GM19099 (cell line): ENCODE measurements around the gene UROS.

Experiments
- POLR2A ChIP-seq: IDR thresholded peaks from 3 replicates; pipeline ENCODE4 v1.6.1; 2011; ENCODE audit warnings: low read depth; ENCODE audit not compliant: insufficient read length; ENCODE audit errors: extremely low read depth

Gene UROS

GRCh38 chr10:125844751-125845221 is 21.7 kb upstream of the UROS start:
- TF ChIP-seq POLR2A, result no peak

GRCh38 chr10:125843603-125844329 is 20.7 kb upstream of the UROS start:
- no peak for TF ChIP-seq POLR2A

- no peak for TF ChIP-seq POLR2A
Measured at GRCh38 chr10:125840955-125841354, 17.9 kb upstream of the UROS start.

GRCh38 chr10:125840406-125840805 is 17.3 kb upstream of the UROS start:
- TF ChIP-seq POLR2A, result no peak

GRCh38 chr10:125838802-125839575 is 15.9 kb upstream of the UROS start:
- no peak for TF ChIP-seq POLR2A

- TF ChIP-seq POLR2A, result no peak
Measured at GRCh38 chr10:125836746-125837145, 13.7 kb upstream of the UROS start.

GRCh38 chr10:125828311-125828710 is 5.3 kb upstream of the UROS start:
- TF ChIP-seq POLR2A, result no peak

GRCh38 chr10:125827133-125827532 is 4.1 kb upstream of the UROS start:
- TF ChIP-seq POLR2A, result no peak

- no peak for TF ChIP-seq POLR2A
Measured at GRCh38 chr10:125824736-125825135, 1.7 kb upstream of the UROS start.

GRCh38 chr10:125823663-125824251 is 699 bp upstream of the UROS start:
- TF ChIP-seq POLR2A, result no peak

GRCh38 chr10:125820701-125821100 is 2.4 kb downstream of the UROS start:
- TF ChIP-seq POLR2A, result no peak

- no peak for TF ChIP-seq POLR2A
Measured at GRCh38 chr10:125817337-125817946, 5.6 kb downstream of the UROS start.

GRCh38 chr10:125816548-125816947 is 6.5 kb downstream of the UROS start:
- no peak for TF ChIP-seq POLR2A

GRCh38 chr10:125815764-125816163 is 7.3 kb downstream of the UROS start:
- TF ChIP-seq POLR2A, result no peak

GRCh38 chr10:125812128-125812750 is 10.8 kb downstream of the UROS start:
- TF ChIP-seq POLR2A, result no peak
